ENCODE results near the gene AK4. TPM values are rescaled to one million over a fixed set of nuclear protein-coding genes. Genes with fewer than 3 reads are reported as not detected.
"Not testable (repeated sequence)": the region's sequence is repeated elsewhere in the genome, so short reads cannot be mapped to it uniquely, and the experiment has no call there.

The AK4 gene
- total and polyA plus RNA-seq, 2 donors, result 12.5 to 36.1 TPM

DNA sequence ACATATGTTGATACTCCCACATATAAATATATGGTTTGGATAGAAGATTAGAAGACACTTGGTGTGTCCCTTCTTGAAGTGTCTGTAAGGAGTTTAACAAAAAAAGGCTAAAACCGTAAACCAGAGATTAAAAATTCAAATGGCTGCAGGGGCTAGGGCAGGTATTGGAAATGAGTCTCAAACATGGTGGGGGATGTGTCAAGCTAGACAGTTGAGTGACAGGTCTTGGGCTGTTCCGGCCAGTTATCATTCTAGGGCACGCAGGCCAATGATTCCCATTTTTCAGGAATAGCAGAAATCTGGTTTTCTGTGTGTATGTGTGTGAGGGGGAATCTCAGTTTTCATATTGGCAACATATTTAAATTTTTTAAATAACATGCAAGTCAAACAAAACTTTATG lies 77.2 kb downstream of the AK4 start:
- Histone ChIP-seq H3K27ac (ENCODE audit: low read depth) (no peak overlapping the region), H3K4me1 (ENCODE audit: insufficient read depth) (no peaks in the 10 kb centered on the region), H3K4me3 (ENCODE audit: low read depth, low read length) (no peak overlapping the region), H3K36me3 (ENCODE audit: insufficient read depth) (no peaks in the 10 kb centered on the region)
- 95% methylated on average over 3 of the region's 3 CpGs for WGBS
- DNase-seq (ENCODE audit: extremely low spot score), result no peak

DNA sequence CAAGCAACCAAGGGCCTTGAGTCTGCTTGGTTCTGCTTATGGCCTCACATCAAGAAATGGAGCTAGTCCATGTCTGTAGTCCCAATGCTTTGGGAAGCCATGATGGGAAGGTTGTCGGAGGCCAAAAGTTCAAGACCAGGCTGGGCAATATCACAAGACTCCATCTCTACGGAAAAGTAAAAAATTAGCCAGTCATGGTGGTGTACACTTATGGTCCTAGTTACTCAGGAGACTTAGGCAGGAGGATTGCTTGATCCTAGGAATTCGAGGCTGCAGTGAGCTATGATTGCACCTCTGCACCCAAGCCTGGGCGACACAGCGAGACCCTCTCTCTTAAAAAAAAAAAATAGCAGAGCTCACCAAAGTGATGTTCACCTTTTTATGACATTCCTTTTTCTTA lies 81.2 kb downstream of the AK4 start:
- H3K4me3 ChIP-seq (ENCODE audit: low read depth, low read length), result no peak overlapping the region
- WGBS, result 86% methylated on average over 5 of the region's 5 CpGs
- no peak for DNase-seq (ENCODE audit: extremely low spot score)
- no peak overlapping the region for H3K27ac ChIP-seq (ENCODE audit: low read depth)
- H3K36me3 ChIP-seq (ENCODE audit: insufficient read depth), result no peaks in the 10 kb centered on the region
- H3K4me1 ChIP-seq (ENCODE audit: insufficient read depth), result no peaks in the 10 kb centered on the region

DNA sequence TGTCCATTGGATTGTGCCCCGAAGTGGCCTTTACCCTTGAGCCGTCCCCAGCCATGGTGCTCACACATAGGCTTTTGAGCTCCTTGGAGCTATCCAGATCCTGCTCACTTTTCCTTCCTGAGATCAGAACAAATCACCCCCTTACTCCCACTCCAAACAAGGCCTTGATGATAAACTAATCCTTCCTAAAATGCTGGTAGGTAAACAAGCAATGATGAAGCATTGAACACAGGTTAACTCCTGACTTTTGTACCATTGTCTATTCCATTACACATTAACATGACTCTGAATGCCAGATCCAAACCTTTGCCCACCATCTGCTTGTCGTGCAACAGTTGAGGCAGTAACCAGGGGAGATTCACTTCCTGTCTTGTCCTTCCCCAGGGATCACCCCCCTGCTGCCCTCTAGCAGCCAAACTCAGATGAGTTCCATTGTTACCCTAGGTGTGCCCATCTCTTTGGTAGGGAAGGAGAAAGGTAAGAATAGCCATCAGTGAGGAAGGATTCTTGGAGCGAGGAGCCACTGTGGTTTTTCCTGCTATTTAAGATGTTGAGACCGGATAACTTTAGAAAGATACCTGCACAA lies 81.8 kb downstream of the AK4 start:
- Histone ChIP-seq H3K27ac (ENCODE audit: low read depth) (no peak overlapping the region), H3K36me3 (ENCODE audit: insufficient read depth) (no peaks in the 10 kb centered on the region), H3K4me1 (ENCODE audit: insufficient read depth) (no peaks in the 10 kb centered on the region), H3K4me3 (ENCODE audit: low read depth, low read length) (no peak overlapping the region)
- no peak for DNase-seq (ENCODE audit: extremely low spot score)
- 95% methylated on average over 5 of the region's 5 CpGs for WGBS

DNA sequence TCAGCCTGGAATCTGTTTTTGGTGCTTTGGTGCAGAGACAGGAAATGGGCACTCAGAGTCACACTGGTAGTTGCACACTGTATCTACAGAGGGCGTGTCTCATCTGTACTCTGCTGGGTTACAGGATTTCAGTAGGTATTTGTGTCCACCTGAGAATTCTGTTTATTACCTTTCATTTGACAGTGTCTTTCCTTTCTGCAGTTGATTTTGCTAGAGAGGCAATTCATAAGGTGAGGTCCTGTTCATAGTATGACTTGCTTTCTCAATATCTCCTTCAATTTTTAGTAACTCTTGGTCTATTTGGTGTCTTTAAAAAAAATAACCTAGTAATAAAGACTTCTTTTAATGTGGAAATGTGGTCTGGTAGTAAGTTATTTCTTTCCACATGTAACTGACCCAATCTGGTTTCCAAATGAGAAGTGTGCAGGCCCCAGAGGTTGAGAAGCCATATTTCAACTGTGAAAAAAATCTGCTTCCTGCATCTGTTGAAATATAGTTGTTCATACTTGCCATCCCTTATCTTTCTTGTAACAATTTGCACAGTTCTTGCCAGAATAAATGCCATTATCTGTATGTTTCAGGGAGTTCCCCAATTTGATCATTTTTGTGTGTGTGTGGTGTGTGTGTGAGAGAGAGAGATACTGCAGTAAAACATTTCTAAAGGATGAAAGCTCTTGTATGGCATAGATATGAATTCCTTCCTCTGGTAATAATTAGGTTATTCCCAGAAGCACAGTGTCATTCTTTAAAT lies 82.9 kb downstream of the AK4 start:
- no peaks in the 10 kb centered on the region for H3K36me3 ChIP-seq (ENCODE audit: insufficient read depth)
- no peaks in the 10 kb centered on the region for H3K4me1 ChIP-seq (ENCODE audit: insufficient read depth)
- no peak overlapping the region for H3K4me3 ChIP-seq (ENCODE audit: low read depth, low read length)
- H3K27ac ChIP-seq (ENCODE audit: low read depth), result no peak overlapping the region
- WGBS, result 78% methylated on average over 1 of the region's 1 CpG
- DNase-seq (ENCODE audit: extremely low spot score), result no peak

DNA sequence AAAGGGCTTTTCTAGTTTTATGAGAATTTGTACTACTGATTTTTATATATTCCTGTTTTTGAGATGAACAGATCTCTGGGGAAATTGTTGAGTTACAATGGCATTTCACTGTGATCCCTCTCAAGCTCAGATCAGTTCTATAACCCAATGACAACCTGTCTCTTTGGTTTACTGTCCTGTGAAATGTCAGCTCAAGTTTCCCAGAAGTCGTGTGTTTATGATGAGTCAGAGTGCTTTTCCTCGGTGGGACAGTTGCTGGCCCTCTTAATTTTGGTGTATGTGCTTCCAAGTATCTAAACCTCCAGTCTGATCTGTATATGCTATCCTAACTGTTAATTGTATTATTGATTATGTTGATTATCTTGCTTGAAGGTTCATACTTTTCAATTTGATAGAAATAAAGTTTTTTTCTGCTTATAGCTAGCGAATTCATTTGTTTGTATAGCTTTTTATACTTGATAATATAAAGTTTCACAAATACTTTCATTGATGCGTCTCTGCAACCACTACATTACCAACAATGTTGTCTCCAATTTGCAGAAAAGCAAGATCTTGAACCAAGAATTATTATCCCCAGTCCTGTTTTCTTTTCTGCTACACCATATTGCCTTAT lies 83.8 kb downstream of the AK4 start:
- H3K36me3 ChIP-seq (ENCODE audit: insufficient read depth), result no peaks in the 10 kb centered on the region
- no peak for DNase-seq (ENCODE audit: extremely low spot score)
- 58% methylated on average over 4 of the region's 4 CpGs for WGBS
- H3K4me3 ChIP-seq (ENCODE audit: low read depth, low read length), result no peak overlapping the region
- H3K27ac ChIP-seq (ENCODE audit: low read depth), result no peak overlapping the region
- no peaks in the 10 kb centered on the region for H3K4me1 ChIP-seq (ENCODE audit: insufficient read depth)

DNA sequence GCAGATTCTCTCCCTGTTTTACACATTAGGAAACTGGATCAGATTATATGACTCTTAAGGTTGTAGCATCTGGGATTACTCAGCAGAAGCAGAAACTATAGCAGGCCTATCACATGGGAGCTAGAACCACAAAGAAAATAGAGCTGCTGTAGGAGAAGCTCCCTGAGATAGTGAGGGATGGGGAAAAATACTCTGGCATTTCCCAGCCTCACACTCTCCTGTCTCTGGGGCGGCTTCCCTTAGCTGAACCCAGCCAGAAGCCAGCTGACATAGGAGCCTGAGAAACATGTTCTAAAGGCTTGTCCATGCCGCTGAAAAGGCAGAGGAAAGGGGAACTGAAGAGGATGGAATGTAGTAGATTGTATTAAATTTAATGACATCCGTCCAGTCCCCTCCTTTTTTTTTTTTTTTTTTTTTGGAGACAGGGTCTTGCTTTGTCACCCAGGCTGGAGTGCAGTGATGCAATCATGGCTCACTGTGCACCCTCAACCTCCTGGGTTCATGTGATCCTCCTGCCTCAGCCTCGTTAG lies 84.5 kb downstream of the AK4 start:
- Histone ChIP-seq H3K4me1 (ENCODE audit: insufficient read depth) (no peaks in the 10 kb centered on the region), H3K36me3 (ENCODE audit: insufficient read depth) (no peaks in the 10 kb centered on the region), H3K4me3 (ENCODE audit: low read depth, low read length) (no peak overlapping the region), H3K27ac (ENCODE audit: low read depth) (no peak overlapping the region)
- DNase-seq (ENCODE audit: extremely low spot score), result no peak
- WGBS, result 78% methylated on average over 4 of the region's 4 CpGs

DNA sequence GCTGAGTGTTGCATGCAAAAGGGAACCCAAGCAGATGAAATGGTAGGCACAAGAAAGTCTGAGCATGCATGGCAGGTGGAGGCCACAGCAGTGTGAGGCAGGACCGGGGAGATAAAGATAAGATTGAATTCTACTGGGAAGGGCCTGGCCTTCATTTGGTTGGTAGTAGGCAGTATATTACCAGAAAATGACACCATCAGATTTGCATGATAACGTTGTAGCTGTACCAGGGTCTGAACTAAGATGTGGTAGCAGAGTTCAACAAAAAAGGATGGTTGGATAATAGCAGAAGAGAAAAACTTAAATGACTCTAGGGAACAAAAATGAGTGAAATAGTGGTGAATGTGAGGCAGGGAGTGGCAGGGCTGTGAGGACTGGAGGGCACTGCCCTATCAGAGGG lies 85.8 kb downstream of the AK4 start:
- Histone ChIP-seq H3K36me3 (ENCODE audit: insufficient read depth) (no peaks in the 10 kb centered on the region), H3K27ac (ENCODE audit: low read depth) (no peak overlapping the region), H3K4me1 (ENCODE audit: insufficient read depth) (no peaks in the 10 kb centered on the region), H3K4me3 (ENCODE audit: low read depth, low read length) (no peak overlapping the region)
- DNase-seq (ENCODE audit: extremely low spot score), result no peak
- 79% methylated on average over 2 of the region's 2 CpGs for WGBS

DNA sequence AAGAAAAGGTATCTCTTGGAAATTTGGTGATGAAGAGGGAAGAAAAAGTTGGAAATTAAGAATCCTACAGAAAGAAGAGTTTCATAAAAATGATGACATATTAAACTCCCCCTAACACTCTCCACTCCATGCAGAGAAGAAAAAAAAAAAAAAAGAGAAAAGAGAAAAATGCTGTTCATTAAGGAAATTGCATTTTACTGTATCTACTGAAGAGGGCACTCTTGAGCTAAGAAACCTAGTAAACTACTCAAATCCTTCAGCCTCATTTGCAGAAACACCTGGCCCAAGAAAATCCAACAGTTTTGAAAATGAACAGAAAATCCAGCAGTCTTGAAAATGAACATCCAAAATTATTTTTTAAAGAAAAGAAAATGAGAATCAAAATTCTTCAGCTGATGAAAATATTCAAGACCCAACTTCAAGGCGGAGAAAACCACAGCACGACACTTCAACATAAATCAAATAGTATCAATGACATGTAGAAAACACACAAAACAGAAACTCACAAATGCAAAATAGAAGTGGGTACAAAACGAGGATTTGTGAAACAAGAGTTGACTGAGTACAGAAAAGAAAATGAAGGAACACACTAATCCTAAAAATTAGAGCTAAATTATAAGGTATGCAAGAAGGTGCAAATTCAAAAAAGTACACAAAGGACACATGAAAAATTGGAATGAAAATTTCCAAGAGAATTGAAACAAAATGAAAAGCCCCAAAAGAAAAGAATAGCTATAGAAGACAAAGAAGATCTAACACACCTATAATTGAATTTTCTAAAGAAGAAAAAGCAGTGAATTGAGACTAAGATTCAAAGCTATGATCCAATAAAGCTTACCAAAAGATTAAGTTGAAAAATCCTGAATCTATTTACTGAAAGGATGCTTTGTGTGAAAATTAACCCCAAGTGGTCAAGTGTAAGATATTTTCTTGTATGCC lies 88.1 kb downstream of the AK4 start:
- Histone ChIP-seq H3K4me1 (ENCODE audit: insufficient read depth) (no peaks in the 10 kb centered on the region), H3K27ac (ENCODE audit: low read depth) (no peak overlapping the region), H3K4me3 (ENCODE audit: low read depth, low read length) (no peak overlapping the region), H3K36me3 (ENCODE audit: insufficient read depth) (no peaks in the 10 kb centered on the region)
- no peak for DNase-seq (ENCODE audit: extremely low spot score)
- 86% methylated on average over 3 of the region's 3 CpGs for WGBS

DNA sequence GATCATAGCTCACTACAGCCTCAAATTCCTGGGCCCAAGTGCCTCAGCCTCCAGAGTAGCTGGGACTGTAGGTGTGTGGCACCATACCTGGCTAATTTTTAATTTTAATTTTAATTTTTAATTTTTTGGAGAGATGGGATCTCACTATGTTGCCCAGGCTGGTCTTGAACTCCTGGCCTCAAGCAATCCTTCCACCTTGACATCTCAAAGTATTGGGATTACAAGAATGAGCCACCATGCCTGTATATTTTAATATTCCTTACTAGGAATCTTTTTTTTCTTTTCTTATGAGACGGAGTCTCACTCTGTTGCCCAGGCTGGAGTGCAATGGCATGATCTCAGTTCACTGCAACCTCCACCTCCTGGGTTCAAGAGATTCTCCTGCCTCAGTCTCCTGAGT lies 89.1 kb downstream of the AK4 start:
- 89% methylated on average over 1 of the region's 1 CpG for WGBS
- not testable (repeated sequence) for H3K27ac ChIP-seq (ENCODE audit: low read depth); H3K4me3 ChIP-seq (ENCODE audit: low read depth, low read length); H3K4me1 ChIP-seq (ENCODE audit: insufficient read depth); H3K36me3 ChIP-seq (ENCODE audit: insufficient read depth); DNase-seq (ENCODE audit: extremely low spot score)

DNA sequence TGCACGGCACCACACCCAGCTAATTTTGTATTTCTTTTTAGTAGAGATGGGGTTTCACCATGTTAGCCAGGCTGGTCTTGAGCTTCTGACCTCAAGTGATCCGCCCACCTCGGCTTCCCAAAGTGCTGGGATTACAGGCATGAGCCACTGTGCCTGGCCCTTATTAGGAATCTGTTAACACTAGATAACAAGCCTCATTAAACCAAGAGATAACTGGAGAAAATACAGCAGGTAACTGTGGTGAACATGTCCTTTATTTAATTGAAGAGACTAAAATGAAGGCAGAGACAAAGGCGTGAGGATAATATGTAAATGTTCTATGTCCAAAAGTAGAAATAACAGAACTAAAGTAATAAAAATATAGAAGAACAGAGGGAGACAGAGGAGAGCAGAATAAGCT lies 89.5 kb downstream of the AK4 start:
- no peak for DNase-seq (ENCODE audit: extremely low spot score)
- Histone ChIP-seq H3K4me3 (ENCODE audit: low read depth, low read length) (no peak overlapping the region), H3K4me1 (ENCODE audit: insufficient read depth) (no peaks in the 10 kb centered on the region), H3K36me3 (ENCODE audit: insufficient read depth) (no peaks in the 10 kb centered on the region), H3K27ac (ENCODE audit: low read depth) (no peak overlapping the region)
- WGBS, result 74% methylated on average over 4 of the region's 4 CpGs

DNA sequence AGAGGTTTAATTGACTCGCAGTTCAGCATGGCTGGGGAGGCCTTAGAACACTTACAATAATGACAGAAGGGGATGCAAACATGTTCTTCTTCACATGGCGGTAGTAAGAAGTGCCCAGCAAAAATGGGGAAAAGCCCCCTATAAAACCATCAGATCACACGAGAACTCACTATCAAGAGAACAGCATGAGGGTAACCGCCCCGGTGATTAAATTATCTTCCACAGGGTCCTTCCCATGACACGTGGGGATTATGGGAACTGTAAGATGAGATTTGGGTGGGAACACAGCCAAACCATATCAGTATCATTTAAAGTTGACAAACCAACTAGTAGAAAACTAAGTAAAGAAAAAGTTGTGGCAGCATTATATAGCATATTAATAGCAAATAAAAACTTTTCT lies 90.0 kb downstream of the AK4 start:
- DNase-seq (ENCODE audit: extremely low spot score), result no peak
- no peak overlapping the region for H3K4me3 ChIP-seq (ENCODE audit: low read depth, low read length)
- no peaks in the 10 kb centered on the region for H3K36me3 ChIP-seq (ENCODE audit: insufficient read depth)
- no peaks in the 10 kb centered on the region for H3K4me1 ChIP-seq (ENCODE audit: insufficient read depth)
- WGBS, result 53% methylated on average over 6 of the region's 6 CpGs
- H3K27ac ChIP-seq (ENCODE audit: low read depth), result no peak overlapping the region

DNA sequence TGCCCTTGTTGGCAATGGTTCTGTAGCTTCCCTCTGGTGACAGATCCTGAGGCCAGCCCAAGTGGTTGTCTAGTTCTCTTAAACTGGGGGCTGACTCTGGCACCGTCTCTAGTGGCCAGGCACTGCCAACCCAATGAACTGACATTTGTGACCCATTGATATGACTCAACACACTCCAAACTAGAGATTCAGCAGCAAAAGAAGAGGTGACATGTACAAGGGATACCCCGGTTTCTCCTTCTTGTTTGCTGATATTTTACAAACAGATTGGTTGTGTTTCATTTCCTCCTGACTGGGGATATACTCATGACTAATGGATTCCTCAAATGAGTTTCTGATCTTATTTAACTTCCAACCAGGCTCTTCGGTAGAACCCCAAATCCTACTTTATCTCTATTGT lies 95.5 kb downstream of the AK4 start:
- no peak for DNase-seq (ENCODE audit: extremely low spot score)
- Histone ChIP-seq H3K4me1 (ENCODE audit: insufficient read depth) (no peaks in the 10 kb centered on the region), H3K27ac (ENCODE audit: low read depth) (no peak overlapping the region), H3K4me3 (ENCODE audit: low read depth, low read length) (no peak overlapping the region), H3K36me3 (ENCODE audit: insufficient read depth) (no peaks in the 10 kb centered on the region)
- 87% methylated on average over 3 of the region's 3 CpGs for whole genome bisulfite sequencing

DNA sequence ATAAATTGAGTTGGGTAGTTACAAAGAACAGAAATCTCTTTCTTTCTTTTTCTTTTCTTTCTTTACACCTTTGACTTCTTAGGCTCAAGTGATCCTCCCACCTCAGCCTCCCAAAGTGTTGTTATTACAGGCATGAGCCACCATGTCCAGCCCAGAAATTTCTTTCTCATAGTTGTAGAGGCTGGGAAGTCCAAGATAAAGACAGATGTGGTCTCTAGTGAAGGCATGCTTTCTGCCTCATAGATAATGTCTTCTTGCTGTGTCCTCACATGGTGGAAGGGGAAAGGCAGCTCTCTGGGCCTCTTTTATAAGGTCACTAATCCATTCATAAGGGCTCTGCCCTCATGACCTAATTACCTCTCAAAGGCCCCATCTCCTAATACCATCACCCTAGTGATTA lies 97.3 kb downstream of the AK4 start:
- Histone ChIP-seq H3K4me3 (ENCODE audit: low read depth, low read length) (no peak overlapping the region), H3K36me3 (ENCODE audit: insufficient read depth) (no peaks in the 10 kb centered on the region), H3K27ac (ENCODE audit: low read depth) (no peak overlapping the region), H3K4me1 (ENCODE audit: insufficient read depth) (no peaks in the 10 kb centered on the region)
- no peak for DNase-seq (ENCODE audit: extremely low spot score)
